NCI-H748 (cell line): ENCODE data around the gene IDH2.

ENCODE experiments used
- DNase-seq: peaks from one replicate; lab custom pipeline; 2025; ENCODE audit not compliant: unreplicated experiment; lab: John Stamatoyannopoulos, UW

Gene IDH2

GRCh38 chr15:90064911-90065681, 37.2 kb downstream of the IDH2 start:
- DNase-seq, result no peak

GRCh38 chr15:90063770-90064247, 38.5 kb downstream of the IDH2 start:
- no peak for DNase-seq

GRCh38 chr15:90062973-90063769, 39.1 kb downstream of the IDH2 start:
- peak; percentile 30 for DNase-seq

GRCh38 chr15:90062462-90062932, 39.8 kb downstream of the IDH2 start:
- peak; percentile 96 for DNase-seq

GRCh38 chr15:90062023-90062442, 40.2 kb downstream of the IDH2 start:
- DNase-seq, result peak; percentile 88

GRCh38 chr15:90060797-90061196, 41.5 kb downstream of the IDH2 start:
- no peak for DNase-seq

- DNase-seq, result no peak
Measured at GRCh38 chr15:90059208-90059985, 42.9 kb downstream of the IDH2 start.

GRCh38 chr15:90058775-90059174, 43.5 kb downstream of the IDH2 start:
- no peak for DNase-seq

- no peak for DNase-seq
Measured at GRCh38 chr15:90058308-90058707, 44.0 kb downstream of the IDH2 start.

GRCh38 chr15:90056529-90056928, 45.7 kb downstream of the IDH2 start:
- DNase-seq, result no peak

- DNase-seq, result peak; percentile 40
Measured at GRCh38 chr15:90055182-90055581, 47.1 kb downstream of the IDH2 start.

- DNase-seq, result peak; percentile 90
Measured at GRCh38 chr15:90054618-90055097, 47.6 kb downstream of the IDH2 start.

- DNase-seq, result no peak
Measured at GRCh38 chr15:90053685-90054466, 48.4 kb downstream of the IDH2 start.

- no peak for DNase-seq
Measured at GRCh38 chr15:90051874-90052273, 50.4 kb downstream of the IDH2 start.

GRCh38 chr15:90049666-90050604, 52.3 kb downstream of the IDH2 start:
- no peak for DNase-seq

- DNase-seq, result no peak
Measured at GRCh38 chr15:90049030-90049429, 53.2 kb downstream of the IDH2 start.

GRCh38 chr15:90047956-90048575, 54.2 kb downstream of the IDH2 start:
- DNase-seq, result no peak

GRCh38 chr15:90046911-90047392, 55.3 kb downstream of the IDH2 start:
- peak; percentile 26 for DNase-seq

- no peak for DNase-seq
Measured at GRCh38 chr15:90046289-90046688, 56.0 kb downstream of the IDH2 start.
